GM13977 (cell line): ENCODE data around the gene SMIM7.

Experiments used
- DNase-seq: peaks from one replicate; pipeline ENCODE4 v3.0.0; 2012; ENCODE audit warnings: low spot score
- CTCF ChIP-seq: IDR thresholded peaks from 2 replicates; pipeline ENCODE4 v1.5.1; 2012; ENCODE audit warnings: mild to moderate bottlenecking, control low read depth; ENCODE audit not compliant: insufficient read depth; ENCODE audit errors: extremely low read depth, missing control alignments
- in situ Hi-C: fragments of 300-500 bp; cut with MboI; formaldehyde crosslinking; loops from one replicate; pipeline ENCODE4 v1.12.0; 2022; ENCODE audit warnings: low sequenced_read_pairs, low pct_unique_long_range_greater_than_20kb, mixed read lengths, inconsistent platforms; ENCODE audit not compliant: unreplicated experiment

Gene SMIM7

GRCh38 chr19:16601378-16602052 lies 58.4 kb downstream of the SMIM7 start:
- no peak for TF ChIP-seq CTCF
- in situ Hi-C loops = no loop called here

GRCh38 chr19:16600824-16601223 lies 59.1 kb downstream of the SMIM7 start:
- in situ Hi-C loops = no loop called here
- no peak for DNase-seq
- TF ChIP-seq CTCF = no peak

More at GRCh38 chr19:16601378-16602052, 58.4 kb downstream of the SMIM7 start:
- DNase-seq = no peak

GRCh38 chr19:16599655-16600346 lies 60.1 kb downstream of the SMIM7 start:
- DNase-seq = no peak
- in situ Hi-C loops = no loop called here
- TF ChIP-seq CTCF = no peak

GRCh38 chr19:16598848-16599247 lies 61.1 kb downstream of the SMIM7 start:
- in situ Hi-C loops = no loop called here
- DNase-seq = no peak
- TF ChIP-seq CTCF = no peak

- in situ Hi-C loops = no loop called here
- no peak for DNase-seq
- no peak for TF ChIP-seq CTCF
Measured at GRCh38 chr19:16596399-16596798, 63.5 kb downstream of the SMIM7 start.
